K562 (cell line): ENCODE results near the gene VPS33A. TPM values are rescaled to one million over a fixed set of nuclear protein-coding genes. Genes with fewer than 3 reads are reported as not detected.

Experiments
- ATAC-seq: fragments of 200-7000 bp; cut with Tn5 transposase; 3 replicates; pipeline ENCODE4 v1.9.1; 2020; ENCODE audit warnings: moderate library complexity
- BruUV-seq: library from RNA; stranded (reverse); fragments of 400-500 nt; replicated peaks from 2 replicates; lab custom pipeline; 2021; lab: Mats Ljungman, UMichigan
- CTCF ChIA-PET: fragments of 300-600 bp; formaldehyde crosslinking; extraction: SDS; loops from one replicate; lab custom pipeline; 2021; ENCODE audit warnings: low intra/inter-chr PET ratio; lab: Yijun Ruan, JAX
- POLR2A ChIA-PET: fragments of 300-600, 350-650 bp; sonication (Branson Sonifier 250); formaldehyde crosslinking; extraction: SDS; loops from one replicate; lab custom pipeline; 2021; ENCODE audit warnings: antibody characterized with exemption, inconsistent platforms; lab: Yijun Ruan, JAX
- DNase-seq, 4 experiments: peaks; one replicate each; pipeline versions ENCODE4 v3.0.0 to v3.0.0-alpha.2; 2011 to 2018; ENCODE audit warnings: low spot score in 3 of 4, mixed read lengths in 3 of 4; ENCODE audit errors: extremely low read depth in 1 of 4
- FAIRE-seq: peaks from 2 replicates; lab custom pipeline; 2011; peaks lifted over from hg19 to GRCh38; lab: Jason Lieb, UNC
- H2AFZ ChIP-seq: 2 replicates; pipeline ENCODE4 v1.6.0; 2011; ENCODE audit warnings: low read depth, low read length, control low read depth, inconsistent platforms
- H3K27ac ChIP-seq: fragments of 200-600 bp; 3 replicates; pipeline ENCODE4 v1.8.0; 2011; ENCODE audit warnings: low read depth, mild to moderate bottlenecking, control low read depth, inconsistent platforms, low read length, moderate library complexity, mixed read lengths; ENCODE audit errors: extremely low read depth
- H3K27me3 ChIP-seq, 2 experiments: fragments of 300-600 bp in 1 of 2; 2 replicates in 1 of 2; 3 replicates in 1 of 2; pipeline versions ENCODE4 v1.6.0 to v1.8.0; 2011; ENCODE audit warnings: inconsistent platforms in 2 of 2, low read length in 2 of 2, mild to moderate bottlenecking in 1 of 2, mixed read lengths in 1 of 2, moderate library complexity in 1 of 2; ENCODE audit not compliant: control insufficient read depth in 2 of 2, insufficient read depth in 2 of 2
- H3K36me3 ChIP-seq: fragments of 300-600 bp; 3 replicates; pipeline ENCODE4 v1.8.0; 2011; ENCODE audit warnings: mild to moderate bottlenecking, low read length, inconsistent platforms; ENCODE audit not compliant: control insufficient read depth, insufficient read depth
- H3K4me1 ChIP-seq, 2 experiments: fragments of 200-600 bp in 1 of 2; replicated peaks in 1 of 2; 2 replicates in 1 of 2; 3 replicates in 1 of 2; pipeline versions ENCODE4 v1.5.1 to v1.8.0; 2011; ENCODE audit warnings: inconsistent platforms in 2 of 2, low read length in 2 of 2, mild to moderate bottlenecking in 1 of 2, mixed read lengths in 1 of 2, moderate library complexity in 1 of 2; ENCODE audit not compliant: control insufficient read depth in 2 of 2, insufficient read depth in 2 of 2
- H3K4me2 ChIP-seq: 2 replicates; pipeline ENCODE4 v1.6.1; 2011; ENCODE audit warnings: low read length, control low read depth, inconsistent platforms, mixed read lengths; ENCODE audit not compliant: insufficient read depth
- H3K4me3 ChIP-seq: fragments of 200-600 bp; sonication (generic), shearing (Covaris generic); 2 replicates; pipeline ENCODE4 v1.5.1; 2016; ENCODE audit warnings: control low read depth, inconsistent platforms
- H3K79me2 ChIP-seq: fragments of 200-600 bp; 3 replicates; pipeline ENCODE4 v1.8.0; 2011; ENCODE audit warnings: low read length, inconsistent platforms; ENCODE audit not compliant: control insufficient read depth, insufficient read depth
- H3K9ac ChIP-seq, 2 experiments: 2 replicates each; pipeline versions ENCODE4 v1.6.0 to v1.6.1; 2011; ENCODE audit warnings: low read depth in 2 of 2, low read length in 2 of 2, control low read depth in 1 of 2, inconsistent platforms in 1 of 2, mild to moderate bottlenecking in 1 of 2, mixed read lengths in 1 of 2; ENCODE audit not compliant: insufficient read depth in 1 of 2
- H3K9me1 ChIP-seq: one replicate; pipeline ENCODE4 v1.6.0; 2011; ENCODE audit warnings: inconsistent platforms, mild to moderate bottlenecking, low read length, moderate library complexity; ENCODE audit not compliant: control insufficient read depth, insufficient read depth
- H3K9me3 ChIP-seq: replicated peaks from 2 replicates; pipeline ENCODE4 v1.5.1; 2011; ENCODE audit warnings: low read depth, low read length, inconsistent platforms; ENCODE audit not compliant: control insufficient read depth, insufficient read depth
- H4K20me1 ChIP-seq: replicated peaks from 2 replicates; pipeline ENCODE4 v1.6.1; 2011; ENCODE audit warnings: low read length, inconsistent platforms, mixed read lengths; ENCODE audit not compliant: control insufficient read depth, insufficient read depth
- ATF7 ChIP-seq: fragments of 450-650 bp; IDR thresholded peaks from 2 replicates; pipeline ENCODE4 v1.7.1; 2014; ENCODE audit warnings: mild to moderate bottlenecking, moderate library complexity
- CTCF ChIP-seq, 3 experiments: IDR thresholded peaks in 2 of 3; conservative IDR thresholded peaks in 1 of 3; 2 replicates each; pipeline ENCODE4 v1.5.1; 2011 to 2012; ENCODE audit warnings: low read length in 3 of 3, mild to moderate bottlenecking in 3 of 3, control low read depth in 2 of 3, improper control_type of control experiment in 1 of 3, inconsistent platforms in 1 of 3, low read depth in 1 of 3, mixed read lengths in 1 of 3, moderate library complexity in 1 of 3; ENCODE audit not compliant: insufficient read depth in 2 of 3
- DMBX1 ChIP-seq: fragments of 250-450 bp; sonication (Bioruptor Pico); IDR thresholded peaks from 2 replicates; pipeline ENCODE4 v1.8.0; 2022; ENCODE audit warnings: inconsistent platforms, mild to moderate bottlenecking, moderate library complexity, borderline replicate concordance
- GTF2F1 ChIP-seq: IDR thresholded peaks from 2 replicates; pipeline ENCODE4 v1.6.1; 2011; ENCODE audit warnings: low read depth, low read length, improper control_type of control experiment
- HDAC8 ChIP-seq: fragments of 450-650 bp; IDR thresholded peaks from 2 replicates; pipeline ENCODE4 v1.6.1; 2016; ENCODE audit warnings: mild to moderate bottlenecking, missing genetic modification characterization, moderate library complexity, missing compliant biosample characterization
- MAFG ChIP-seq: fragments of 450-650 bp; conservative IDR thresholded peaks from 2 replicates; pipeline ENCODE4 v1.6.1; 2016; ENCODE audit warnings: missing genetic modification characterization, missing compliant biosample characterization
- MTA3 ChIP-seq: fragments of 450-650 bp; formaldehyde crosslinking; IDR thresholded peaks from 2 replicates; pipeline ENCODE4 v1.6.1; 2017; ENCODE audit warnings: mild to moderate bottlenecking, borderline replicate concordance
- PHF20 ChIP-seq: fragments of 450-650 bp; IDR thresholded peaks from 2 replicates; pipeline ENCODE4 v1.6.1; 2018; ENCODE audit not compliant: partially characterized antibody
- RHOXF2B ChIP-seq: fragments of 250-450 bp; sonication (Bioruptor Pico); conservative IDR thresholded peaks from 2 replicates; pipeline ENCODE4 v1.5.1; 2021
- RUNX1 ChIP-seq: sonication (generic); IDR thresholded peaks from 2 replicates; pipeline ENCODE4 v1.6.1; 2016; ENCODE audit warnings: antibody characterized with exemption, low read depth
- SMAD4 ChIP-seq: fragments of 250-450 bp; sonication (Bioruptor Pico); conservative IDR thresholded peaks from 2 replicates; pipeline ENCODE4 v1.8.0; 2021; ENCODE audit warnings: inconsistent platforms, mild to moderate bottlenecking, moderate library complexity
- SMARCB1 ChIP-seq: IDR thresholded peaks from 2 replicates; pipeline ENCODE4 v1.6.1; 2011; ENCODE audit warnings: improper control_type of control experiment, low read depth; ENCODE audit not compliant: insufficient read length
- SUPT5H ChIP-seq: fragments of 450-650 bp; IDR thresholded peaks from 2 replicates; pipeline ENCODE4 v1.6.1; 2016
- TARDBP ChIP-seq: fragments of 450-650 bp; IDR thresholded peaks from 2 replicates; pipeline ENCODE4 v1.6.1; 2016
- U2AF1 ChIP-seq: fragments of 200-400 bp; formaldehyde crosslinking; optimal IDR thresholded peaks from 2 replicates; pipeline ENCODE3; 2017; ENCODE audit warnings: mild to moderate bottlenecking, low read depth, low read length, moderate library complexity
- ZNF224 ChIP-seq: sonication (generic); formaldehyde crosslinking; IDR thresholded peaks from 2 replicates; pipeline ENCODE4 v1.8.0; 2022; ENCODE audit warnings: mild to moderate bottlenecking, missing genetic modification reagents
- WGBS: fragments of 100-300 bp; shearing (Covaris generic); methylation state at CpG from one replicate; pipeline ENCODE4 v1.1.6; 2016; ENCODE audit warnings: low coverage, mixed read lengths; ENCODE audit not compliant: insufficient coverage; ENCODE audit errors: missing lambda C conversion rate; 5-methylcytosine and 5-hydroxymethylcytosine counted together
- in situ Hi-C: fragments of 300-500 bp; cut with MboI; formaldehyde crosslinking; loops from 4 replicates; pipeline ENCODE4 v1.15.0; 2018; ENCODE audit warnings: inconsistent platforms, mixed read lengths
- intact Hi-C: fragments of 100-400 bp; cut with micrococcal nuclease; formaldehyde crosslinking; loops from 2 replicates; pipeline ENCODE4 v1.14.2; 2022
- polyA plus RNA-seq, 8 experiments: library from polyadenylated mRNA; depleted of rRNA in 4 of 8; stranded (reverse) in 5 of 8; unstranded in 3 of 8; fragments of >200 nt; fragmentation: Nextera tagmentation in 2 of 8; fragmentation: Illumina TruSeq in 1 of 8; extraction: Ambion mirVana in 2 of 8; extraction: Trizol in 1 of 8; gene quantifications; 2 replicates each; pipeline versions ENCODE4 v1.2.1 to v1.2.3, GENCODE V29; 2011 to 2014; ENCODE audit warnings: inconsistent platforms in 1 of 8, missing spikeins in 1 of 8
- total RNA-seq, 7 experiments: library from RNA; depleted of rRNA in 6 of 7; stranded (reverse); fragments of >200 nt in 6 of 7; fragmentation: Illumina TruSeq in 2 of 7; extraction: Trizol in 2 of 7; gene quantifications; 2 replicates each; pipeline versions ENCODE4 v1.2.1 to v1.2.3, GENCODE V29; 2011 to 2021; ENCODE audit warnings: low replicate concordance in 1 of 7
- TF ChIP-seq, protein P1 (sequence below), 2 experiments: IDR thresholded peaks in 1 of 2; conservative IDR thresholded peaks in 1 of 2; 2 replicates each; pipeline ENCODE4 v1.6.1; 2016; ENCODE audit warnings: low read depth in 2 of 2, mild to moderate bottlenecking in 1 of 2, missing compliant biosample characterization in 1 of 2, missing genetic modification characterization in 1 of 2, moderate library complexity in 1 of 2
- TF ChIP-seq, protein P2 (sequence below): fragments of 150-350 bp; conservative IDR thresholded peaks from 2 replicates; pipeline ENCODE4 v1.6.1; 2014; ENCODE audit warnings: low read length

VPS33A gene
- total and polyA plus RNA-seq, 9 of the 15 experiments (the other 6 are each of a cell fraction or from before 2014, with no cell fraction given), result 10.6 to 34.3 (median 25.3) TPM

DNA sequence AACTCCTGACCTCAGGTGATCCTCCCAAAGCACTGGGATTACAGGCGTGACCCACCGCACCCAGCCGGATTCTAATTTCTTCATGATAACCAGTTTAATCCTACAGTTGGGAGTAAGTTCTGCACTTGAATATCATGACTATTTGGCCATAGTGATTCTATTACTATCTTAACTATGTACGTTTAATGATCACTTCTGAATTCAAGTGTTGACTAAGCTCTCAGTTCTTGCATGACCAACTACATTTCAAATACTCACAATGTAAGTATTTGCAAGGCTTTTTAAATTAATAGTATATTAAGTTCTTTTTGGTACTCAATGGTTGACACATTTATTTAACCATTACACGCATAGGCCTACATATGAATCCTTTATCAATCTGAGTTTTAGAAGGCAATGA is 17.4 kb upstream of the VPS33A start:
- DNase-seq (no peak), FAIRE-seq (no peak), ATAC-seq (no peak)
- H3K9me3 ChIP-seq, result no peaks in the 10 kb centered on the region
- in situ Hi-C loops (no loop called here), intact Hi-C loops (no loop called here)
- H2AFZ ChIP-seq, result no peak overlapping the region
- POLR2A ChIA-PET, result interaction anchor here (0.9 kb wide), 1 partner anchor 33 kb away, joined by 3 read pairs; no protein-coding TSS in a partner anchor
- peaks cover 15 to 21% of the 10 kb centered on the region in 2 experiments for H3K4me1 ChIP-seq
- CTCF ChIA-PET, result no interaction called here
- H3K79me2 ChIP-seq, result no peaks in the 10 kb centered on the region
- H3K9ac ChIP-seq, result no peak overlapping the region
- H4K20me1 ChIP-seq, result no peaks in the 10 kb centered on the region
- peaks cover 13% of the 10 kb centered on the region; the same call in 1 of the 3 replicates for H3K36me3 ChIP-seq
- BruUV-seq, result no TSS peak
- no peaks in the 10 kb centered on the region for H3K9me1 ChIP-seq
- H3K27ac ChIP-seq, result no peak overlapping the region
- 94% methylated on average over 5 of the region's 5 CpGs for WGBS
- H3K27me3 ChIP-seq, result no peaks in the 10 kb centered on the region
- H3K4me2 ChIP-seq, result no peak overlapping the region
- H3K4me3 ChIP-seq, result no peak overlapping the region
- TF ChIP-seq SMAD4 (CRISPR knock-in tag) (no peak), ZNF224 (CRISPR knock-in tag) (no peak), DMBX1 (CRISPR knock-in tag) (no peak), SUPT5H (no peak), TARDBP (no peak), ATF7 (no peak), U2AF1 (no peak), CTCF (IDR thresholded peaks at IDR 0.05 in 2 of 3, conservative IDR thresholded peaks at IDR 0.05 in 1 of 3; ENCODE audit: insufficient read depth in 2 of 3, low read depth in 1 of 3, low read length in 3 of 3) (no peak), RUNX1 (no peak), MAFG (tag) (no peak), HDAC8 (tag) (no peak), PHF20 (no peak), RHOXF2B (CRISPR knock-in tag) (no peak), MTA3 (no peak), SMARCB1 (no peak), GTF2F1 (no peak)
- TF ChIP-seq, protein P1, sequence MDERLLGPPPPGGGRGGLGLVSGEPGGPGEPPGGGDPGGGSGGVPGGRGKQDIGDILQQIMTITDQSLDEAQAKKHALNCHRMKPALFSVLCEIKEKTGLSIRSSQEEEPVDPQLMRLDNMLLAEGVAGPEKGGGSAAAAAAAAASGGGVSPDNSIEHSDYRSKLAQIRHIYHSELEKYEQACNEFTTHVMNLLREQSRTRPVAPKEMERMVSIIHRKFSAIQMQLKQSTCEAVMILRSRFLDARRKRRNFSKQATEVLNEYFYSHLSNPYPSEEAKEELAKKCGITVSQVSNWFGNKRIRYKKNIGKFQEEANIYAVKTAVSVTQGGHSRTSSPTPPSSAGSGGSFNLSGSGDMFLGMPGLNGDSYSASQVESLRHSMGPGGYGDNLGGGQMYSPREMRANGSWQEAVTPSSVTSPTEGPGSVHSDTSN (CRISPR knock-in tag; IDR thresholded peaks at IDR 0.05; ENCODE audit: low read depth), result no peak
- TF ChIP-seq, protein P1 (tag; conservative IDR thresholded peaks at IDR 0.05; ENCODE audit: low read depth), result no peak
- TF ChIP-seq, protein P2, sequence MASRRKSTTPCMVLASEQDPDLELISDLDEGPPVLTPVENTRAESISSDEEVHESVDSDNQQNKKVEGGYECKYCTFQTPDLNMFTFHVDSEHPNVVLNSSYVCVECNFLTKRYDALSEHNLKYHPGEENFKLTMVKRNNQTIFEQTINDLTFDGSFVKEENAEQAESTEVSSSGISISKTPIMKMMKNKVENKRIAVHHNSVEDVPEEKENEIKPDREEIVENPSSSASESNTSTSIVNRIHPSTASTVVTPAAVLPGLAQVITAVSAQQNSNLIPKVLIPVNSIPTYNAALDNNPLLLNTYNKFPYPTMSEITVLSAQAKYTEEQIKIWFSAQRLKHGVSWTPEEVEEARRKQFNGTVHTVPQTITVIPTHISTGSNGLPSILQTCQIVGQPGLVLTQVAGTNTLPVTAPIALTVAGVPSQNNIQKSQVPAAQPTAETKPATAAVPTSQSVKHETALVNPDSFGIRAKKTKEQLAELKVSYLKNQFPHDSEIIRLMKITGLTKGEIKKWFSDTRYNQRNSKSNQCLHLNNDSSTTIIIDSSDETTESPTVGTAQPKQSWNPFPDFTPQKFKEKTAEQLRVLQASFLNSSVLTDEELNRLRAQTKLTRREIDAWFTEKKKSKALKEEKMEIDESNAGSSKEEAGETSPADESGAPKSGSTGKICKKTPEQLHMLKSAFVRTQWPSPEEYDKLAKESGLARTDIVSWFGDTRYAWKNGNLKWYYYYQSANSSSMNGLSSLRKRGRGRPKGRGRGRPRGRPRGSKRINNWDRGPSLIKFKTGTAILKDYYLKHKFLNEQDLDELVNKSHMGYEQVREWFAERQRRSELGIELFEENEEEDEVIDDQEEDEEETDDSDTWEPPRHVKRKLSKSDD, result no peak
